Activated CD8-positive, alpha-beta memory T cell treated with anti-CD3 and anti-CD28 coated beads for 24 hours (primary cell): ENCODE data around the gene MORC3.
"Not testable (repeated sequence)": the region's sequence is repeated elsewhere in the genome, so short reads cannot be mapped to it uniquely, and the experiment has no call there.

Experiments
- DNase-seq: peaks from one replicate; pipeline ENCODE4 v3.0.0-alpha.2; 2020

Gene MORC3

DNA sequence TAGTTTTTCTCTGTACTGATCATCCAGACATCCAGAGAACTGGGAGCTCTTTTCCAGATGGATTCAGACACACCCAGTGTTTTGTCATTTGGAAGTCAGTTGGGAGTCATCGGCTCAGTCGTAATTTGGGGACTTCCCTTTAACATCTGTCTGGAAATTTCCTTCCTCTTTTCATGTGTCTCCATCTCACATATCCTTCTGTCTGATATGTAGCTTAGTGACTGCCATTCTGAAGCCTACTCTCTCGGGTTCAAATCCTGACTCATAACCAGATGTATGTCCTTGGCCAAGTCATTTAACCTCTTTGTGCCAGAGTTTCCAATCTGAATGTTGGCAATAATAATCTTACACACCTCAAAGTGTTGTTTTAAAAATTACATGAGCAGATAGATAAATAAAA, 3.0 kb downstream of the MORC3 start:
- no peak for DNase-seq

DNA sequence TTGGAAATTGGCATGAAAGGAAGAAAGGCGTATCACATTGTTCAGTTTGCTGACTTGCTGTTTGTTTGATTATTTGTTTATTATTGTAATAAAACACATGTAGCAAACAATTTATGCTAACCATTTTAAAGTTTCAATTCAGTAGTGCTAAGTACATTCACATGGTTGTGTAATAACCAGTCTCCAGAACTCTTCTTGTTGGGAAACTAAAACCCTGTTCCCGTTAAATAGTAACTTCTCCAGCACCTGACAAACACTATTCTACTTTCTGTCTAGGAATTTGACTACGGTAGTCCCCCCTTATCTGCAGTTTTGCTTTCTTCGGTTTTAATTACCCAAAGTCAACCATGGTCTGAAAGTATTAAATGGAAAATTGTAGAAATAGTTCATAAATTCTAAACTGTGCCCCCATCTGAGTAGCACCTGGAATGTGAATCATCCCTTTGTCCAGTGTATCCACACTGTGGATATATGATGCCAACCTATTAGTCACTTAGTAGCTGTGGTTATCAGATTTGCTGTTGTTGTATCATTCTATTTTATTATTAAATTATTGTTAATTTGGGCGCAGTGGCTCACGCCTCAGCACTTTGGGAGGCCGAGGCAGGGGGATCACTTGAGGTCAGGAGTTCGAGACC, 5.5 kb downstream of the MORC3 start:
- no peak for DNase-seq

DNA sequence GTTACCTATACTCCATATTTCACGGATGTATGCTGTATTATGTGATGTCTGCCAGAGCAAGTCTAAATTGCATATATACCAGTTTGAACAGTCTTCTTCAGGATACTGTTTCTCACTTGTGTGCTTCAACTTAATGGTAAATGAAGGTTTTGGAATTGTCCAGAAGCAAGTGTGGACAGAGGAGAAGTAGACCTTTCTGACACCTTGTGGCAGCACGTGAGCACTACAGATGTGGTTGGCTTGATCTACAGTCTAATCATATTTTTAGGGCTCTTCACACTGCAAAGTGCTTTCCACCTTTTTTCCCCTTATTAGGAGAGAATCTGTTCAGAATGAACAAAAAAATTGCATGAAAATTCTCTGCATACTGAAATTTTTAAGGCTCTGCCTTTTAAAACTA, 10.9 kb downstream of the MORC3 start:
- no peak for DNase-seq

DNA sequence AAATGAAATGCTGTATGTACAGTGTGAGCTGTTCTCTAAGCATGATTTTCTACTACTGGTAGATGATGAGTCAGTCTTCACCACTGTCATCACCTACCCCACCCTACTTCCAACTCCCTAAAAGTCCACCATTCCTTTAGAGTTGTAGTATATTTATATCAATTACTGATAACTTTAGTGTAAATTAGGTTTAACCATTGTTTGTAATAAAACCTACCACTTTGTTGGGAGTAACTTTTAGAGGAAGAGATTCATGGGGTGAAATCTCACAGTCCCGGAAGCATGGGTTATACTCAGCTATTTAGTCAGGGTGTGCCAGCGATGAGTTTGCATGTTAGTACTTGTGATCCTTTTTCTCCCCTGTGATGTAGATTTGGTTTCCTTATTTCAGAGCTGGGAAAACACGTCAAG, 17.1 kb downstream of the MORC3 start:
- no peak for DNase-seq

DNA sequence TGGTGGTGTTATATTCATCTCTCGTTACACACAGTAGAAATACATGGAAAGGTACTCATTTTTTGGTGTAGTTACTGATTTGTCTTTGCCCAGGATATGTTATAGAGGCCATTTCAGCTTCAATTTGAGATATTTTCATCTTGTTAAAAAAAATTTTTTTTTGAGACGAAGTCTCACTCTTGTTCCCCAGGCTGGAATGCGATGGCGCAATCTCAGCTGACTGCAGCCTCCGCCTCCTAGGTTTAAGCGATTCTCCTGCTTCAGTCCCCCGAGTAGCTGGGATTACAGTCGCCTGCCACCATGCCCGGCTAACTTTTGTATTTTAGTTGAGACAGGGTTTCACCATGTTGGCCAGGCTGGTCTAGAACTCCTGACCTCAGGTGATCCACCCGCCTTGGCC, 19.0 kb downstream of the MORC3 start:
- DNase-seq = no peak

DNA sequence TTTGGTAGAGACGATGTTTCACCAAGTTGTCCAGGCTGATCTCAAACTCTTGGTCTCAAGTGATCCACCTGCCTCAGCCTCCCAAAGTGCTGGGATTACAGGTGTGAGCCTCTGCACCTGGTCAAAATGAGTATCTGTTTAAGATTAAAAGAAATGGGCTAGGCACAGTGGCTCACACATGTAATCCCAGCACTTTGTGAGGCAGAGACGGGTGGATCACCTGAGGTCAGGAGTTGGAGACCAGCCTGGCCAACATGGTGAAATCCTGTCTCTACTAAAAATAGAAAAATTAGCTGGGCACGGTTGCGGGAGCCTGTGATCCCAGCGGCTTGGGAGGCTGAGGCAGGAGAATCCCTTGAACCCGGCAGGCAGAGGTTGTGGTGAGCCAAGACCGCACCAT, 22.6 kb downstream of the MORC3 start:
- not testable (repeated sequence) for DNase-seq

DNA sequence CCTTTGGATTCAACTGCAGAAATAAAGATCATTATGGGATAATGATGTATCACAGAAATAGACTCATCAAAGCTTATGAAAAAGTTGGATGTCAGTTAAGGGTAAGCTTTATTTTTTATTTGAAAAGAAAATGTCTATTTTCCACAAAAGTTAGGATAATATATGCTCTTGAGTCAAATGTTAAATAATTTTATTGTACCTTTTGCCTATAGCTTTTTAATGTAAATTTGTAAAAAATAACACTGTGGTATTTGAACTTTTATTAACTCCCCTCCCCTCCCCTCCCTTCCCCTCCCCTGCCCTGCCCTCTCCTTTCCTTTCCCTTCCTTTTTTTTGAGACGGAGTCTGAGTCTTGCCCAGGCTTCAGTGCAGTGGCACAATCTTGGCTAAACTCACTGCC, 24.9 kb downstream of the MORC3 start:
- DNase-seq = no peak

DNA sequence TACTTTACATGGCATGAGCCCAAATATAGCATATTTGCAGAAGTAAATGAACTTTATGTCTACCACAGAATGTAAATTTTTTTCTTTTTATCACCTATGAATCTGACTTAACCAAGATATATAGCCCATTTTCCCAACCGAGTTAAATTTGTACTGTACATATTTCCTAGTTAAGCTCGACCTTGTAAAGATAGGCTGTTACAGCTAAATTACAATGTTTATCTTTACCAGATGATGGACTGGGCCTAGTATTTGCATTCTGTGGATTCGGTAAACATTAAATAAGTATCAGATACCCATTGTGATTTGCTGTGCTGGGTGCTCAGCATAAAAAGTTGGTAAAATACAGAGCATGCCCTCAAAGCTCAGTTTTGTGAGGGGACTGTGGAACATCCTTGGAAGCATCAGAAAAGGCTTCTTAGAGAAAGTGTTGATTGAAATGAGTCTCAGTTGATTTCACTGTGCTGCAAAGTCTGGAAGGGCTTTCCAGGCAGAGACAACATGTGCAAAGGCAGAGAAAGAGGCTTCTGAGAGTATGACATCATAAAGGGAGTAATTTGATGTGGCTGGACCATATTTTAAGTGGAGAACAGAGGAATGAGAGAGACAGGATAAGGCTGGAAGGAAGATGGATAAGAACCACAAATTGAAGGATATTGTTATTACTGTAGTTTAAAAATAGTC, 27.4 kb downstream of the MORC3 start:
- no peak for DNase-seq

DNA sequence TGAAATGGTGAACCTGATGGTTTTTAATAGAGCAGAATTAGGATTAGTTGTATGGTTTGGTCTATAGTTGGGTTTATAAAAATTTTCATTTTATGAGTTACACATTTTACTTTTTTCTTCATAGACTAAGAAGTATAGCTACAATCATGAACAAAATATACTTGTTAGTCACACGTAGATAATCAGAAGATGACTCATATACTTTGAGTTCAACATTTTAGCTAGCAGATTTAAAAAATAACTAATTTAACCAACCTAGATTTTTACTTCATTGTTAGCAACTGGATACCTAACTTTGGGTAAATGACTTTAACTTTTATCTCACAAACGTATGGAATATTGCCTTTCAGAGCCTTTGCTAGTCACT, 27.9 kb downstream of the MORC3 start:
- DNase-seq = no peak

DNA sequence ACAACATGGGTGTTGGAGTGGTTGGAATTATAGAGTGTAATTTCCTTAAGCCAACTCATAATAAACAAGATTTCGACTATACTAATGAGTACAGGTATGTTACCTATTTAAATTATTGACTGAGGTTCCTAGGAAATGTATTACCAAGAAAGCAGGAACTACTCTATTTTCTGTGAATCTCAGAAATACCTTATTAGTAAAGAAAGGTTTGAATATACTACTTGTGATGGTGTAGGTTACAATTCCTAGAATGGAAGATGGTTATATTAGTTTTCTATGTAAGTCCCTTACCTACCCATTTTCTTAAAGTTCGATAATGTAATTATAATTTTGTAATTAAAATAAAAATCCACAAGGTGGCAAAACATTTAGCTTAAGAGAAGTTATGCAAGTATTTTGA, 29.3 kb downstream of the MORC3 start:
- DNase-seq = no peak

DNA sequence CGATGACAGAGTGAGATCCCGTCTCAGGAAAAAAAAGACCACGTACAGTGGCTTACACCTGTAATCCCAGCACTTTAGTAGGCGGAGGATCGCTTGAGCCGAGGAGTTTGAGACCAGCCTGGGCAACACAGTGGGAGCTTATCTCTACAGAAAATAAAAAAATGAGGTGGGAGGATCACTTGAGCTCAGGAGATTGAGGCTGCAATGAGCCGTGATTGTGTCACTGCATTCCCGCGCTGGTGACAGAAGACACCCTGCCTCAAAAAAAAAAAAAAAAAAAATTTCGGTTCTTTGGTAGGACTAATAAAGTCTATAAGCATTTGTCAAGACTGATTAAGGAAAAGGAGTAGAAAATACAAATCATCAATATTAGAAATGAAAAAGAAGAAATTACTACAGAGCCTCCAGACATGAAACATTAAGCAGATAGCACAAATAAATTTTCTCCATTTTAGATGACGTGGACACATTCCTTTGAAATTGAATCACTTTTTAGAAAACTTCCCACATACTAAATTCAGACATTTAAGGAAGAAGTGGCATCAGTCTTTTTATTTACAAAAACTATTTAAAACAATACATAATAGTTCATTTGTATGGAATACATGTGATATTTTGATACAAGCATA, 30.4 kb downstream of the MORC3 start:
- no peak for DNase-seq

DNA sequence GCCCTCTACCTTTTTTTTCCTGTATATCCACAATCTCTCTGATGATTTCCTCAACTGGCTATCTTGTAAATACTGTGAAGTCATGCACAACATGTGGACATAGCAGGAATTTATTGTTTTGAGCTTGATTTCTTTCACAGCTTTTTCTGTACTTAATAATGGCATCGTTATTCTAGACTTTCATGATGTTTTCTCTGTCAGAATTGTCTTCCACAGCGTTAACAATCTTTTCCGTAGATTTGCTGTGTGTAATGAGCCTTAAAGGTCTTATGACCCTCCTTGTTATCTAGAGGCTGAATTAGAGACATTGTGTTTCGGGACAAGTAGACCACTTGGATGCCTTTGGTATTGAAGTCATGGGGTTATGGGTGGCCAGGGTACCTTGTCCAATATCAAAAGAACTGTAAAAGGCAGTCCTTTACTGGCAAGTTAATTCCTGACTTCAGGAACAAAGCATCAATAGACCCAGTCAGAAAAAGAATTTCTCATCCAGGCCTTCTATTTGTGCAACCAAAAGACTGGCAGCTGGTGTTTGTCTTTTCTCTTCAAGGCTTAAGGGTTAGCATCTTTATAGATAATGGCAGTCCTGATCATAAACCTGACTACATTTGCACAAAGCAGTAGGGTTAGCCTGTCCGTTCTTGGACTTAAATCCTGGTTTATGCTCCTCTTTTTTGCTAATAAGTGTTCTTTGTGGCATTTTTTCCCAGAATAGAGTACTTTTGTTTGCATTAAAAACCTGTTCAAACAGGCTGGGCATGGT, 35.1 kb downstream of the MORC3 start:
- DNase-seq = no peak

DNA sequence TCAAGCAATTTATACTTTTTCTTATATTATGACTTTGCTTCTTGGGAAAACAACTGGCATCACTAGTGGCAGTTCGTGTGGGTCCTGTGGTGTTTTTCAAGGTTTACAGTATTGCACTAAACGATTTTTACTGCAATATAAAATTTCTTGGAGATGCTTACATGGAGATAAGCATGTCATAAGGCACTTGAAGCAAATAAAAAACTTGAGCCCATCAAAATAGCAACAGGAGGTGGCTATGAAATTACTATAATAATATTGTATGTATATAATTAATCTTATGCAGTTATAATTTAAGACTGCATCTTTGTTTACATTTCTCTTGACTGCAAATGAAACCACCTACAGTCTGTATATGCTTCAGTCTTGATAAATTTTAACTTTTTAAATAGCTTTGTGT, 35.9 kb downstream of the MORC3 start:
- DNase-seq = no peak

DNA sequence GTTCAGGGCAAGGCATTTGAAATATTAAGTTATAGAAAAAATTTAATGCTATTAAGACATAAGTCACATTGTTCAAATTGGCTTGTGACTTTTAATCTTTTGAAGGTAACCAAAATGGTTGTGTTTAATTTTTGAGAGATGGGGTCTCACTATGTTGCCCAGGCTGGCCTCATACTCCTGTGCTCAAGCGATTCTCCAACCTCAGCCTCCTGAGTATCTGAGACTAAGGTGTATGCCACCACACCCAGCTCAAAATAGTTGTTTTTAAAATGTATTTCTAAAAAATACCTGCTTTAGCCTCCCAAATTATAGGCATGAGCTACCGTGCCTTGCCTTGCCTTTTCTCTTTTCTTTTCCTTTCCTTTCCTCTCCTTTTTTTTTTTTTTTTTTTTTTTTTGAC, 39.2 kb downstream of the MORC3 start:
- DNase-seq = no peak

DNA sequence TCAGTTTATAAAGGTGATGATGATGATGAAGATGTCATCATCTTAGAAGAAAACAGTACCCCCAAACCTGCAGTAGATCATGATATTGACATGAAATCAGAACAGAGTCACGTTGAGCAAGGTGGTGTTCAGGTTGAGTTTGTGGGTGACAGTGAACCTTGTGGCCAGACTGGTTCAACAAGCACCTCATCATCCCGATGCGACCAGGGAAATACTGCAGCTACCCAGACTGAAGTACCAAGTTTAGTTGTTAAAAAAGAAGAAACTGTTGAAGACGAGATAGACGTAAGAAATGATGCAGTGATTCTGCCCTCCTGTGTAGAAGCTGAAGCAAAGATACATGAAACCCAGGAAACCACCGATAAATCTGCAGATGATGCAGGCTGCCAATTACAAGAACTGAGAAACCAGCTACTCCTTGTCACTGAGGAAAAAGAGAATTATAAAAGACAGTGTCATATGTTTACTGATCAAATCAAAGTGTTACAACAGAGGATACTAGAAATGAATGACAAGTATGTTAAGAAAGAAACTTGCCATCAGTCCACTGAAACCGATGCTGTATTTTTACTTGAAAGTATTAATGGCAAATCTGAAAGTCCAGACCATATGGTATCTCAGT, 49.2 kb downstream of the MORC3 start:
- DNase-seq = no peak

DNA sequence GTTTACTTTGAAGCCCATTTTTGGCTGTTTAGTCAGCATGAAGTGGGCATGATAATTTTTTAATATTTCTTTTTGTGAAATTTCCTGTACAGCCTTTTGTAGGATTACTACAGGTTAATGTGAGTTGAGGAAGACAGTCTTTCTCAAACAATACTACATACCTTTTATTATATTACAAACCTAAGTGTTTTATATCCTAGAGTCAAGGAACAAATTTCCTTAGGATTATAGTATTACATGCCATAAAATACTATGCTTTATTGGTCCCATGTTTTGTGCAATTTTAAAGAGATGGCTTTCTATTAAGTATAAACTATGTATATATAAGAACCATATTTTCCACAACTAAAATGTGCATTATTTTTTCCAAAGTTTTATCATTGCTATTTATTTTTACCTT, 56.0 kb downstream of the MORC3 start:
- no peak for DNase-seq

DNA sequence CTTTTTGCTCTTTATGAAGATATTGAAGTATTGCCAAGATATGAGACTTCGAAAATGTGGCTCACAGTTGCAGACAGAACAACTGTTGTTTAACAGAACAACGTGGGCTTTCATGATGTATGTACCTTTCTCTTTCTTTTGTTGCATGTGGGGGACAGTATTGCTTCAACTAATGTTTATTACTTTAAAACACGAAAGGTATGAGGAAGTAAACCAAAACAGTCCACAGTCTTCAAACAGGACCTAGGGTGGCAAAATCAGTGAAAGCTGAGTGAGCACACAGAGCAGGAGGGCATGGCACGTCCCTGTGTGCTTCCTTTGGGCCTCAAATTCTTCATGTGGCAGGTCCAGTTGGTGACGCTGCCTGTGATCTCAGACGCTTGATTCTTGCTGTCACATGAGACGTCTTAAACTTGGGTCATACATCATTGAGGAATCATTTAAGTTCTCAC, 57.4 kb downstream of the MORC3 start:
- no peak for DNase-seq

DNA sequence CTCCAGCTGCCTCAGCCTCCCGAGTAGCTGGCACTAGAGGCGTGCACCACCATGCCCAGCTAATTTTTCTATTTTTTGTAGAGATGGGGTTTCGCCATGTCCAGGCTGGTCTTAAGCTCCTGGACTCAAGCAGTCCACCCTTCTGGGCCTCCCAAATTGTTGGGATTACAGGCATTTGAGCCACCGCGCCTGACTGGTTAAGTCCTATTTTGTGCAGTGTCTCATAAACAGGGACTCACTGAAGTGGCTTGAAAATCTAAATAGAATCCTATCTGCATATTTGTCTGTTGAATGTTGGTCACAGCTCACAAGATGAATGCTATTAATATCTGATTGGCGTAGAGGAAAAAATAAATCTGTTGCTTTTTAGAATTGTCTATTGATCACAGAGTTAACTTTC, 59.3 kb downstream of the MORC3 start:
- DNase-seq = peak; percentile 21

DNA sequence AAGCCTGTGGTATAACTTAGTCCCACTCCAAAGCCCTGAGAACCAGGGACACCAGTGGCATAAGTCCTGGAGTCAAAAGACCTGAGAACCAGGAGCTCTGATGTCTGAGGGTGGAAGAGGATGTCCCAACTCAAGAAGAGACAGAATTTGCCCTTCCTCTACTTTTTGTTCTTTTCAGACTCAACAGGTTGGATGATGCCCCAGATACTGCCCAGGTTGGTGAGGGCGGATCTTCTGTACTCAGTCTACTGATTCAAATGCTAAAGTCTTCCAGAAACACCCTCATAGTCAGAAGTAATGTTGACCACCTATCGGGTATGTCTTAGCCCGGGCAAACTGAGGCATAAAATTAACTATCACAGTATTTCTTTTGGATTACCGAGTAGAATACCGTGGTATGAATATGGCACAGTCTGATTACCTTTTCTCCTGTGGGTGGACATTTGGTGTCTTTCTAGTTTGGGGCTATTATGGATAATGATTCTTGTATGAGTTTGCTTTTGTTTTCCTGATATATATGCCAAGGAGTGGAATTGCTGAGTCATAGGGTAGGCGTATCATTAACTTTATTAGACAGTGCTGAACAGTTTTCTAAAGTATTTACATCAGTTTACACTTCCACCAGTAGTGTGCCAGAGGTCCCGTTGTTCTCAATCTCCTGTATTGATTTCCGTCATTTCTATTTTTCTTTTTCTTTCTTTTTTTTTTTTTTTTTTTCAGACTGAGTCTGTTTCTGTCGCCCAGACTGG, 62.0 kb downstream of the MORC3 start:
- DNase-seq = no peak

DNA sequence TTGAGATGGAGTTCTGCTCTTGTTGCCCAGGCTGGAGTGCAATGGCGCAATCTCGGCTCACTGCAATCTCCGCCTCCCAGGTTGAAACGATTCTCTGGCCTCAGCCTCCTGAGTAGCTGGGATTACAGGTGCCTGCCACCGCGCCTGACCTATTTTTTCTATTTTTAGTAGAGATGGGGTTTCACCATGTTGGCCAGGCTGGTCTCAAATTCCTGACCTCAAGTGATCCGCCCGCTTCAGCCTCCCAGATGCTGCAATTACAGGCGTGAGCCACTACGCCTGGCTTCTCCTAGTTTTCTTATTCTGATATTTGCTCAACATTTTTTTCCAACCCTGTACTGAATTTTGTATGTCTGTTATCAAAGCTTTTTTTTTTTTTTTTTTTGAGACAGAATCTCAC, 62.7 kb downstream of the MORC3 start:
- DNase-seq = peak; percentile 19

DNA sequence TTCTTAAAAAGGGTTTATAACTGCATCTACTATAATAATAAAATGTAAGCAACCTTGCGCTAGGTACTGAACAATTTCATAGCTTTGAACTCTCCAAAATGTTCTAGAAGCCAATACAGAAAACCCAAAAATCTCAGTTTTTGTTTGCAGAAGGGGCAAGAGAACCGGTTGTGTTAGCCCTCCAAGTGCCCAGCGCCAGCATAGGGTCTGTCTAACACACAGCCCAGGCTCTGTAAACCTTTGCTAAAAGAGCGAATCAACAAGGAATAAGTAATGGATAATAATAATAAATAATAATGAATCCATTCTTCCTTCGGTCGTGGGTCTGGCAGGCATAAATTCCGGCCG, 64.9 kb downstream of the MORC3 start:
- no peak for DNase-seq

DNA sequence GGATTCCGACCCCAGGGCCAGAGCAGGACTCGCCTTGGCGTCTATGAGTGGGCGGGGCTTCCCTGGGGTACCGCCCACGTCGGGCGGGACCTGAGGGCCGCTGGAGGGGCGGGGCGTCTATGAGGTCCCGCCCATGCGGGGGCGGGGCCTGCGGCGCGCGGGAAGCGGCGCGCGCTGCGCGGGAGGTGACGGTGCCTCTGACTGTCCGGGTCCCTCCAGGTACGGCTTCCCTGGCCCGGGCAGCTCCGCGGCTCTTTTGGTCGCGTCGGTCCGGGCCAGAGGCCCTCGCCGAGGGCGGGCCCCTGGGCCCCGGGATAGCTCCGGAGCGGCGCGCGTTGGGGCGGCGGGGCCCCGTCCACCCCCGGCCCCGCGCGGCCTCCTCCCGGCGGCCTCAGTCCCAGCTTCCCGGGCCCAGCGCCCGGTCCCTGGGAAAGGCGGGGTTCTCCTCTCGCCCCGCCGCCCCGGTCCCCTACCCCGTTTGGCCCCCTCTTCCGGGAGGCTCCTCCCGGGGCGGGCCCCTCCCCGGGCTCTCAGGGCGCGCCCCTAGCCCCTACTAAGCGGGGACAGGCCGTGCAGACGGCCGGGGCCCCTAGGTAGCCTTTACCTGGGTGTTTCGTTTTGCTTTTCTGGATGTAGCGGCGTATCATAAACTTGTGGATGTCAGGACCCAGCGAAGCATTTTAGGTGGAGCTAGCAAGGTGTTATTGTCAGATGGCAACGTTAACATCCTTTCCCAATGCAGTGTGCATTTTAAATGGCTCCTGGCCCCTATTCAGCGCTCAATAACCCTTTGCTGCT, 65.4 kb downstream of the MORC3 start, which contains the start of gene CHAF1B:
CHAF1B (plus strand) TSS at position 160 of the 798 bp plus-strand sequence. CDS start 745 bp downstream, outside the sequence.
- DNase-seq = peak; percentile 95
